ENCODE data around the gene ALKBH6. TPM values are rescaled to one million over a fixed set of nuclear protein-coding genes. Genes with fewer than 3 reads are reported as not detected.
A peak's percentile ranks its signal among the peaks of the same experiment; 100 is the strongest.

ALKBH6 gene
- total and polyA plus RNA-seq, 2 of the 13 experiments (the other 11 are each of a cell fraction or from before 2014, with no cell fraction given), result 13.7 to 18.1 TPM

DNA sequence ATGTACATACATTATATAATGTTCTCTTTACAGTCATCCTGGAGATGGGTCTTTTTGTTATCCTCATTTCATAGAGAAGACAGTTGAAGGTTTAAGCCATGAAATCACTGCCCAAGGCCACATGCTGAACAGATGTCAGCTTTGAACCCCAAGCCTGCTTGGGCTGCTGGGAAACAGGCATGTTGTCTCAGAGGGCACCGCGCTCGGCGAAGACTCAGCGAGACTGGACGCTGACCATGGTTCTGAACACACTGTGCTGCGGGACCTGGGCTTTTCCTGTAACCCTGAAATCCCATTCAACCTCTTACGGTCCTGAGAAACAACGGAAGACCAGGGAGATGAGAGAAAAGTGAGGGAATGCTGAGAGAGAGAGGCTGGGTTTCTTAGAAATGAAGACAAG is 50.5 kb downstream of the ALKBH6 start (continued):
- TF ChIP-seq, protein P1, sequence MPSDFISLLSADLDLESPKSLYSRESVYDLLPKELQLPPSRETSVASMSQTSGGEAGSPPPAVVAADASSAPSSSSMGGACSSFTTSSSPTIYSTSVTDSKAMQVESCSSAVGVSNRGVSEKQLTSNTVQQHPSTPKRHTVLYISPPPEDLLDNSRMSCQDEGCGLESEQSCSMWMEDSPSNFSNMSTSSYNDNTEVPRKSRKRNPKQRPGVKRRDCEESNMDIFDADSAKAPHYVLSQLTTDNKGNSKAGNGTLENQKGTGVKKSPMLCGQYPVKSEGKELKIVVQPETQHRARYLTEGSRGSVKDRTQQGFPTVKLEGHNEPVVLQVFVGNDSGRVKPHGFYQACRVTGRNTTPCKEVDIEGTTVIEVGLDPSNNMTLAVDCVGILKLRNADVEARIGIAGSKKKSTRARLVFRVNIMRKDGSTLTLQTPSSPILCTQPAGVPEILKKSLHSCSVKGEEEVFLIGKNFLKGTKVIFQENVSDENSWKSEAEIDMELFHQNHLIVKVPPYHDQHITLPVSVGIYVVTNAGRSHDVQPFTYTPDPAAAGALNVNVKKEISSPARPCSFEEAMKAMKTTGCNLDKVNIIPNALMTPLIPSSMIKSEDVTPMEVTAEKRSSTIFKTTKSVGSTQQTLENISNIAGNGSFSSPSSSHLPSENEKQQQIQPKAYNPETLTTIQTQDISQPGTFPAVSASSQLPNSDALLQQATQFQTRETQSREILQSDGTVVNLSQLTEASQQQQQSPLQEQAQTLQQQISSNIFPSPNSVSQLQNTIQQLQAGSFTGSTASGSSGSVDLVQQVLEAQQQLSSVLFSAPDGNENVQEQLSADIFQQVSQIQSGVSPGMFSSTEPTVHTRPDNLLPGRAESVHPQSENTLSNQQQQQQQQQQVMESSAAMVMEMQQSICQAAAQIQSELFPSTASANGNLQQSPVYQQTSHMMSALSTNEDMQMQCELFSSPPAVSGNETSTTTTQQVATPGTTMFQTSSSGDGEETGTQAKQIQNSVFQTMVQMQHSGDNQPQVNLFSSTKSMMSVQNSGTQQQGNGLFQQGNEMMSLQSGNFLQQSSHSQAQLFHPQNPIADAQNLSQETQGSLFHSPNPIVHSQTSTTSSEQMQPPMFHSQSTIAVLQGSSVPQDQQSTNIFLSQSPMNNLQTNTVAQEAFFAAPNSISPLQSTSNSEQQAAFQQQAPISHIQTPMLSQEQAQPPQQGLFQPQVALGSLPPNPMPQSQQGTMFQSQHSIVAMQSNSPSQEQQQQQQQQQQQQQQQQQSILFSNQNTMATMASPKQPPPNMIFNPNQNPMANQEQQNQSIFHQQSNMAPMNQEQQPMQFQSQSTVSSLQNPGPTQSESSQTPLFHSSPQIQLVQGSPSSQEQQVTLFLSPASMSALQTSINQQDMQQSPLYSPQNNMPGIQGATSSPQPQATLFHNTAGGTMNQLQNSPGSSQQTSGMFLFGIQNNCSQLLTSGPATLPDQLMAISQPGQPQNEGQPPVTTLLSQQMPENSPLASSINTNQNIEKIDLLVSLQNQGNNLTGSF (CRISPR knock-in tag; IDR thresholded peaks at IDR 0.05), result peak; percentile 75; the same call in 1 of the 2 replicates
- TF ChIP-seq HNF4G (IDR thresholded peaks at IDR 0.05; ENCODE audit: borderline replicate concordance, low read depth, low read length) (no peak), HNF4G (CRISPR knock-in tag; IDR thresholded peaks at IDR 0.05; ENCODE audit: borderline replicate concordance, low read depth) (no peak), ATF1 (CRISPR knock-in tag; IDR thresholded peaks at IDR 0.05) (no peak), ZFP36L2 (CRISPR knock-in tag; IDR thresholded peaks at IDR 0.05) (no peak), TCF12 (IDR thresholded peaks at IDR 0.05) (no peak), TCF12 (CRISPR knock-in tag; IDR thresholded peaks at IDR 0.05) (no peak), TOPORS (CRISPR knock-in tag; IDR thresholded peaks at IDR 0.05) (no peak), ZNF768 (CRISPR knock-in tag; IDR thresholded peaks at IDR 0.05) (0 out of 2 replicates have a peak, but pooled peaks have one; percentile 40), ZNF766 (CRISPR knock-in tag; IDR thresholded peaks at IDR 0.05; ENCODE audit: borderline replicate concordance) (peak; percentile 89; the same call in 1 of the 2 replicates), ZNF891 (CRISPR knock-in tag; IDR thresholded peaks at IDR 0.05) (peak; percentile 63; the same call in 1 of the 2 replicates), ZFAT (CRISPR knock-in tag; conservative IDR thresholded peaks at IDR 0.05) (no peak), ZFP90 (CRISPR knock-in tag; IDR thresholded peaks at IDR 0.05; ENCODE audit: borderline replicate concordance) (peak; percentile 76; the same call in 1 of the 2 replicates), RARG (CRISPR knock-in tag; IDR thresholded peaks at IDR 0.05; ENCODE audit: low read depth) (no peak), JUN (CRISPR knock-in tag; IDR thresholded peaks at IDR 0.05) (no peak), HNRNPK (IDR thresholded peaks at IDR 0.05; ENCODE audit: low read depth, low read length, poor library complexity, severe bottlenecking) (no peak), ZNF343 (CRISPR knock-in tag; IDR thresholded peaks at IDR 0.05) (no peak)
- TF ChIP-seq, protein P2, sequence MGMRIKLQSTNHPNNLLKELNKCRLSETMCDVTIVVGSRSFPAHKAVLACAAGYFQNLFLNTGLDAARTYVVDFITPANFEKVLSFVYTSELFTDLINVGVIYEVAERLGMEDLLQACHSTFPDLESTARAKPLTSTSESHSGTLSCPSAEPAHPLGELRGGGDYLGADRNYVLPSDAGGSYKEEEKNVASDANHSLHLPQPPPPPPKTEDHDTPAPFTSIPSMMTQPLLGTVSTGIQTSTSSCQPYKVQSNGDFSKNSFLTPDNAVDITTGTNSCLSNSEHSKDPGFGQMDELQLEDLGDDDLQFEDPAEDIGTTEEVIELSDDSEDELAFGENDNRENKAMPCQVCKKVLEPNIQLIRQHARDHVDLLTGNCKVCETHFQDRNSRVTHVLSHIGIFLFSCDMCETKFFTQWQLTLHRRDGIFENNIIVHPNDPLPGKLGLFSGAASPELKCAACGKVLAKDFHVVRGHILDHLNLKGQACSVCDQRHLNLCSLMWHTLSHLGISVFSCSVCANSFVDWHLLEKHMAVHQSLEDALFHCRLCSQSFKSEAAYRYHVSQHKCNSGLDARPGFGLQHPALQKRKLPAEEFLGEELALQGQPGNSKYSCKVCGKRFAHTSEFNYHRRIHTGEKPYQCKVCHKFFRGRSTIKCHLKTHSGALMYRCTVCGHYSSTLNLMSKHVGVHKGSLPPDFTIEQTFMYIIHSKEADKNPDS (CRISPR knock-in tag; IDR thresholded peaks at IDR 0.05), result no peak
- TF ChIP-seq, protein P3, sequence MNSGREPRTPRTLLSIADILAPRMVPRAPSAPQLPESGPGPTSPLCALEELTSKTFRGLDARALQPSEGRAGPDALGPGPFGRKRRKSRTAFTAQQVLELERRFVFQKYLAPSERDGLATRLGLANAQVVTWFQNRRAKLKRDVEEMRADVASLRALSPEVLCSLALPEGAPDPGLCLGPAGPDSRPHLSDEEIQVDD (CRISPR knock-in tag; IDR thresholded peaks at IDR 0.05; ENCODE audit: borderline replicate concordance), result 0 out of 2 replicates have a peak, but pooled peaks have one; percentile 53
- TF ChIP-seq, protein P4, sequence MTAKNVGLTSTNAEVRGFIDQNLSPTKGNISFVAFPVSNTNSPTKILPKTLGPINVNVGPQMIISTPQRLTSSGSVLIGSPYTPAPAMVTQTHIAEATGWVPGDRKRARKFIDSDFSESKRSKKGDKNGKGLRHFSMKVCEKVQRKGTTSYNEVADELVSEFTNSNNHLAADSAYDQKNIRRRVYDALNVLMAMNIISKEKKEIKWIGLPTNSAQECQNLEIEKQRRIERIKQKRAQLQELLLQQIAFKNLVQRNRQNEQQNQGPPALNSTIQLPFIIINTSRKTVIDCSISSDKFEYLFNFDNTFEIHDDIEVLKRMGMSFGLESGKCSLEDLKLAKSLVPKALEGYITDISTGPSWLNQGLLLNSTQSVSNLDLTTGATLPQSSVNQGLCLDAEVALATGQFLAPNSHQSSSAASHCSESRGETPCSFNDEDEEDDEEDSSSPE (CRISPR knock-in tag; IDR thresholded peaks at IDR 0.05), result 0 out of 2 replicates have a peak, but pooled peaks have one; percentile 43
- TF ChIP-seq, protein P5, sequence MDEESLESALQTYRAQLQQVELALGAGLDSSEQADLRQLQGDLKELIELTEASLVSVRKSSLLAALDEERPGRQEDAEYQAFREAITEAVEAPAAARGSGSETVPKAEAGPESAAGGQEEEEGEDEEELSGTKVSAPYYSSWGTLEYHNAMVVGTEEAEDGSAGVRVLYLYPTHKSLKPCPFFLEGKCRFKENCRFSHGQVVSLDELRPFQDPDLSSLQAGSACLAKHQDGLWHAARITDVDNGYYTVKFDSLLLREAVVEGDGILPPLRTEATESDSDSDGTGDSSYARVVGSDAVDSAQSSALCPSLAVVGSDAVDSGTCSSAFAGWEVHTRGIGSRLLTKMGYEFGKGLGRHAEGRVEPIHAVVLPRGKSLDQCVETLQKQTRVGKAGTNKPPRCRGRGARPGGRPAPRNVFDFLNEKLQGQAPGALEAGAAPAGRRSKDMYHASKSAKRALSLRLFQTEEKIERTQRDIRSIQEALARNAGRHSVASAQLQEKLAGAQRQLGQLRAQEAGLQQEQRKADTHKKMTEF (CRISPR knock-in tag; IDR thresholded peaks at IDR 0.05), result peak; percentile 52; the same call in 1 of the 2 replicates

All from HepG2 (cell line).